Measurements from ENCODE around the gene GALNT10. TPM values are rescaled to one million over a fixed set of nuclear protein-coding genes. Genes with fewer than 3 reads are reported as not detected.

GALNT10 gene
- total and polyA plus RNA-seq, 10 of the 15 experiments (the other 5 are each of a cell fraction or from before 2014, with no cell fraction given): 3.9 to 35.4 (median 15.5) TPM

GRCh38 chr5:154222414-154222813, 31.9 kb downstream of the GALNT10 start (continued):
- TF ChIP-seq PRDM15 (CRISPR knock-in tag; IDR thresholded peaks at IDR 0.05): no peak
- TF ChIP-seq FOS (IDR thresholded peaks at IDR 0.05; ENCODE audit: borderline replicate concordance, extremely low read depth, insufficient read length): no peak
- TF ChIP-seq ZNF622 (IDR thresholded peaks at IDR 0.05): no peak
- no peak for TF ChIP-seq PBX3 (IDR thresholded peaks at IDR 0.05; ENCODE audit: insufficient replicate concordance, low read depth, low read length)
- no peak for TF ChIP-seq KAT2A (conservative IDR thresholded peaks at IDR 0.05; ENCODE audit: control insufficient read depth, low read depth, low read length)
- TF ChIP-seq BCLAF1 (IDR thresholded peaks at IDR 0.05): no peak
- TF ChIP-seq POU2F2 (IDR thresholded peaks at IDR 0.05; ENCODE audit: borderline replicate concordance, low read depth, low read length): no peak
- no peak for TF ChIP-seq HDAC6 (IDR thresholded peaks at IDR 0.05; ENCODE audit: unreplicated experiment)
- no peak for TF ChIP-seq MYB (IDR thresholded peaks at IDR 0.05; ENCODE audit: borderline replicate concordance, low read depth, low read length)
